ENCODE results near the gene SLC38A2. TPM values are rescaled to one million over a fixed set of nuclear protein-coding genes. Genes with fewer than 3 reads are reported as not detected.

SLC38A2 gene
- total RNA-seq, 4 donors from 2014 or later, result 242 to 468 (median 286) TPM

DNA sequence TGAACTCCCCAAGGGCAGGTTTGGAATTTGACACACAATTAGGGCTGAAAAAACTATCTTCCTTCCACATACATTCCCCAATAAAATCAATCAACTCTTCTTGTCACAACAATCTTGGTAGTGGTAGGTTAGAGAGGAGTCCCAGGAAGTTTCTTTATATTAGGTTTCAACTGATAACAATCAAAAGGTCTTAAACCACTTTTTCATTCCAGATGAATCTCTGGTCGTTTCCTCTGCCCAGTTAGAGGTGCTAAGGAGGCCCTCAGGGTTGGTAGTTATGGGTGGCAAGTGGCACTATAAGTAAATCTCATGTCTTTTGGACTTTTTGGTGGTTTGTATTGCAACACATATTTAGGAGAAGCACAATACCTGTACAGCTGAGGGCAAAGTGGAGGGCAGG lies 1.7 kb upstream of the SLC38A2 start:
- no peaks in the 10 kb centered on the region for H3K9me3 ChIP-seq
- intact Hi-C loops (cut with DNase I), result no loop called here
- H3K27me3 ChIP-seq, result no peaks in the 10 kb centered on the region
- H3K4me3 ChIP-seq, result peak overlapping the region in 3 of 4 donors; percentile 86 to 99 (median 90)
- WGBS, 2 donors, result 36 to 56% methylated on average over 1 of the region's 1 CpG
- H3K27ac ChIP-seq, result peak overlapping the region; percentile 98
- no peak for DNase-seq
- peaks cover 0 to 19% (median 11%) of the 10 kb centered on the region in 3 donors for H3K36me3 ChIP-seq
- TF ChIP-seq POLR2A (IDR thresholded peaks at IDR 0.05), result no peak
- TF ChIP-seq, protein P1, sequence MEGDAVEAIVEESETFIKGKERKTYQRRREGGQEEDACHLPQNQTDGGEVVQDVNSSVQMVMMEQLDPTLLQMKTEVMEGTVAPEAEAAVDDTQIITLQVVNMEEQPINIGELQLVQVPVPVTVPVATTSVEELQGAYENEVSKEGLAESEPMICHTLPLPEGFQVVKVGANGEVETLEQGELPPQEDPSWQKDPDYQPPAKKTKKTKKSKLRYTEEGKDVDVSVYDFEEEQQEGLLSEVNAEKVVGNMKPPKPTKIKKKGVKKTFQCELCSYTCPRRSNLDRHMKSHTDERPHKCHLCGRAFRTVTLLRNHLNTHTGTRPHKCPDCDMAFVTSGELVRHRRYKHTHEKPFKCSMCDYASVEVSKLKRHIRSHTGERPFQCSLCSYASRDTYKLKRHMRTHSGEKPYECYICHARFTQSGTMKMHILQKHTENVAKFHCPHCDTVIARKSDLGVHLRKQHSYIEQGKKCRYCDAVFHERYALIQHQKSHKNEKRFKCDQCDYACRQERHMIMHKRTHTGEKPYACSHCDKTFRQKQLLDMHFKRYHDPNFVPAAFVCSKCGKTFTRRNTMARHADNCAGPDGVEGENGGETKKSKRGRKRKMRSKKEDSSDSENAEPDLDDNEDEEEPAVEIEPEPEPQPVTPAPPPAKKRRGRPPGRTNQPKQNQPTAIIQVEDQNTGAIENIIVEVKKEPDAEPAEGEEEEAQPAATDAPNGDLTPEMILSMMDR (IDR thresholded peaks at IDR 0.05), result no peak
- peaks cover 8 to 26% (median 8%) of the 10 kb centered on the region in 3 donors for H3K4me1 ChIP-seq

- Histone ChIP-seq H3K4me3 (peak overlapping the region; percentile 86 to 99 (median 94)), H3K27ac (peak overlapping the region; percentile 98), H3K4me1 (peaks cover 8 to 33% (median 15%) of the 10 kb centered on the region in 3 donors), H3K36me3 (peaks cover 3 to 26% (median 14%) of the 10 kb centered on the region in 3 donors), H3K27me3 (no peaks in the 10 kb centered on the region), H3K9me3 (no peaks in the 10 kb centered on the region)
- no peak for DNase-seq
- WGBS, 2 donors, result 33 to 35% methylated on average over 20 to 29 of the region's 37 CpGs
- TF ChIP-seq, protein P1 (IDR thresholded peaks at IDR 0.05), result peak in 1 of 6 experiments; percentile 12
- peak in 1 of 4 donors; percentile 47 for TF ChIP-seq POLR2A (IDR thresholded peaks at IDR 0.05)
- intact Hi-C loops (cut with DNase I), result no loop called here
These were observed 1.0 kb upstream of the SLC38A2 start for GRCh38 chr12:46373301-46374296.

- TF ChIP-seq, protein P1 (IDR thresholded peaks at IDR 0.05), result no peak
- no peak for TF ChIP-seq POLR2A (IDR thresholded peaks at IDR 0.05)
- 0% methylated on average over 35 to 64 of the region's 74 CpGs for WGBS, 2 donors
- peaks cover 18 to 43% (median 24%) of the 10 kb centered on the region in 3 donors for H3K36me3 ChIP-seq
These were observed 642 bp downstream of the SLC38A2 start for GRCh38 chr12:46371718-46372543.

DNA sequence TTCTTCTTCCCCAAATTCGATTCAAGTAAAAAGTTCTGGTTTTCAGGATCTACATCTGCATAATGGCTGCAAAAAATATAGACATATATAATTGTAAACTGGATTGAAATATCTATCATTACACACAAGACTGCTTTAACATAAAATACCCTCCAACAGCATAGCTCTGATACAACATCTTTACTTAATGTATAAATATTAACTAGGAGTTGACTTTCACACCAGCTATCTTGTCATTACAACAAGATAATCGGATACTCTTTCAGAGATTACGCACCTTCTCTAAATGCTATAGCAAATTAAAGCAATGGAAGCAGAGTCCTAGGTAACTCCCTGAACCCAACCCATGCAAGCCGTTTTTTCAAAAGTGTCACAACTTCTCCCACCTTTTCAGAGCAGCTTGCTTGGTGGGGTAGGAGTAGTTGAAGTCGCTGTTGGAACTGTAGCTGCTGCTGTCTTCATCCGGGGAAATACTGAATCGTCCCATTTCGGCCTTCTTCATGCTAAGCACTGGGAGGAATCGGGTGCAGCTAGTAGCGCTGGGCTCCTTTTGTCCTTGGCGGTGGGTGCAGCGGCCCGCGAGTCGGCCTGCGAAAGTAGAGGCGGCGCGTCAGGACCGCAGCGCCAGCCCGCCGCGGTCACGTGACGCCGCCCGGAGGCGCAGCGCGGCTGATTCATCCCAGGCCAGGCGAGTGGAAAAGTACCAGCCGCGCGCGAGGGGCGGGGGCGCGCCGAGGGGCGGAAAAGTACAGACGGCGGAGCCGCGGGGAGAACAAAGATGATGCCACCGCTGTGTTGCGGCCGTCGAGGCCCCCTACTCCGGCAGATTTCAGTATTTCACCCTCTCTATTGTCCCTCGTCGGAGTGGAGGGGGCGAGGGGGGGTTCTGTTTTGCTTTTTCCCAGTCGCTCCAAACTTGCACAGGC lies 1.5 kb downstream of the SLC38A2 start:
- Histone ChIP-seq H3K4me3 (peak overlapping the region; percentile 86 to 99 (median 94)), H3K36me3 (peaks cover 23 to 52% (median 26%) of the 10 kb centered on the region in 3 donors), H3K9me3 (no peaks in the 10 kb centered on the region), H3K27me3 (no peaks in the 10 kb centered on the region), H3K27ac (peak overlapping the region; percentile 98), H3K4me1 (peaks cover 28 to 59% (median 28%) of the 10 kb centered on the region in 3 donors)
- 1 to 4% methylated on average over 15 to 19 of the region's 54 CpGs for WGBS, 2 donors
- intact Hi-C loops (cut with DNase I), result no loop called here
- TF ChIP-seq POLR2A (IDR thresholded peaks at IDR 0.05), result peak in 3 of 4 donors; percentile 42 to 90 (median 68)
- TF ChIP-seq, protein P1 (IDR thresholded peaks at IDR 0.05), result peak in 5 of 6 experiments; percentile 15 to 45 (median 31)
- peak; percentile 34 for DNase-seq

More at GRCh38 chr12:46371718-46372543, 642 bp downstream of the SLC38A2 start:
- Histone ChIP-seq H3K9me3 (no peaks in the 10 kb centered on the region), H3K27me3 (no peaks in the 10 kb centered on the region), H3K4me3 (peak overlapping the region; percentile 86 to 99 (median 94)), H3K27ac (peak overlapping the region; percentile 98), H3K4me1 (peaks cover 21 to 50% (median 24%) of the 10 kb centered on the region in 3 donors)
- intact Hi-C loops (cut with DNase I), result no loop called here
- DNase-seq, result peak; percentile 50

All from esophagus squamous epithelium (tissue), 5 donors.